ENCODE data around the gene NID2.

Gene NID2

GRCh38 chr14:52068615-52069306, at the start of gene NID2:
NID2 (minus strand) TSS chr14:52069059; CDS start chr14:52068994, 65 bp downstream.
- DNase-seq (ENCODE audit: low read depth in 3 of 3): peak in 2 of 3 donors; percentile 27 to 29

- DNase-seq (ENCODE audit: low read depth in 3 of 3): no peak
Measured at GRCh38 chr14:52117111-52117832, 48.4 kb upstream of the NID2 start.

GRCh38 chr14:52115286-52115685, 46.4 kb upstream of the NID2 start:
- DNase-seq (ENCODE audit: low read depth in 3 of 3): no peak

- DNase-seq (ENCODE audit: low read depth in 3 of 3): no peak
Measured at GRCh38 chr14:52112336-52113018, 43.6 kb upstream of the NID2 start.

- DNase-seq (ENCODE audit: low read depth in 3 of 3): no peak
Measured at GRCh38 chr14:52111583-52111982, 42.7 kb upstream of the NID2 start.

- DNase-seq (ENCODE audit: low read depth in 3 of 3): no peak
Measured at GRCh38 chr14:52110441-52111086, 41.7 kb upstream of the NID2 start.

GRCh38 chr14:52108823-52109222, 40.0 kb upstream of the NID2 start:
- no peak for DNase-seq (ENCODE audit: low read depth in 3 of 3)

GRCh38 chr14:52106840-52107239, 38.0 kb upstream of the NID2 start:
- DNase-seq (ENCODE audit: low read depth in 3 of 3): no peak

GRCh38 chr14:52103416-52103815, 34.6 kb upstream of the NID2 start:
- DNase-seq (ENCODE audit: low read depth in 3 of 3): no peak

- no peak for DNase-seq (ENCODE audit: low read depth in 3 of 3)
Measured at GRCh38 chr14:52095794-52096193, 26.9 kb upstream of the NID2 start.

GRCh38 chr14:52095336-52095735, 26.5 kb upstream of the NID2 start:
- DNase-seq (ENCODE audit: low read depth in 3 of 3): no peak

- DNase-seq (ENCODE audit: low read depth in 3 of 3): no peak
Measured at GRCh38 chr14:52094546-52095271, 25.9 kb upstream of the NID2 start.

GRCh38 chr14:52091928-52092327, 23.1 kb upstream of the NID2 start:
- DNase-seq (ENCODE audit: low read depth in 3 of 3): no peak

GRCh38 chr14:52090936-52091335, 22.1 kb upstream of the NID2 start:
- no peak for DNase-seq (ENCODE audit: low read depth in 3 of 3)

GRCh38 chr14:52089218-52089617, 20.4 kb upstream of the NID2 start:
- DNase-seq (ENCODE audit: low read depth in 3 of 3): no peak

- no peak for DNase-seq (ENCODE audit: low read depth in 3 of 3)
Measured at GRCh38 chr14:52086711-52087110, 17.9 kb upstream of the NID2 start.

GRCh38 chr14:52082903-52083302, 14.0 kb upstream of the NID2 start:
- no peak for DNase-seq (ENCODE audit: low read depth in 3 of 3)

GRCh38 chr14:52081964-52082363, 13.1 kb upstream of the NID2 start:
- DNase-seq (ENCODE audit: low read depth in 3 of 3): no peak

- DNase-seq (ENCODE audit: low read depth in 3 of 3): no peak
Measured at GRCh38 chr14:52080808-52081755, 12.2 kb upstream of the NID2 start.

GRCh38 chr14:52080158-52080800, 11.4 kb upstream of the NID2 start:
- no peak for DNase-seq (ENCODE audit: low read depth in 3 of 3)
